Liver (tissue), 9 donors: ENCODE measurements around the gene DCUN1D3. TPM values are rescaled to one million over a fixed set of nuclear protein-coding genes. Genes with fewer than 3 reads are reported as not detected.

Experiments
- DNase-seq: peaks from one replicate; pipeline ENCODE4 v3.0.0-alpha.2; 2017; ENCODE audit warnings: low spot score
- H3K27ac ChIP-seq, 2 donors: one replicate each; pipeline ENCODE4 v1.7.0; 2013; ENCODE audit warnings: inconsistent platforms in 2 of 2, low read length in 2 of 2, control low read depth in 1 of 2, low read depth in 1 of 2, mild to moderate bottlenecking in 1 of 2
- H3K27me3 ChIP-seq, 4 donors: one replicate each; pipeline versions ENCODE4 v1.6.1 to v1.7.0; 2013; ENCODE audit warnings: low read length in 3 of 4, inconsistent platforms in 1 of 4, mild to moderate bottlenecking in 1 of 4, moderate library complexity in 1 of 4; ENCODE audit not compliant: control insufficient read depth in 4 of 4, insufficient read depth in 4 of 4
- H3K36me3 ChIP-seq, 4 donors: one replicate each; pipeline versions ENCODE4 v1.6.1 to v1.7.0; 2013; ENCODE audit warnings: low read length in 3 of 4, mild to moderate bottlenecking in 3 of 4, low read depth in 1 of 4, moderate library complexity in 1 of 4; ENCODE audit not compliant: control insufficient read depth in 4 of 4, insufficient read depth in 3 of 4
- H3K4me1 ChIP-seq, 4 donors: one replicate each; pipeline versions ENCODE4 v1.6.1 to v1.7.0; 2013; ENCODE audit warnings: low read length in 3 of 4, mild to moderate bottlenecking in 3 of 4, moderate library complexity in 1 of 4; ENCODE audit not compliant: control insufficient read depth in 4 of 4, insufficient read depth in 4 of 4
- H3K4me3 ChIP-seq, 3 donors: one replicate each; pipeline versions ENCODE4 v1.6.1 to v1.7.0; 2013; ENCODE audit warnings: low read length in 3 of 3, control low read depth in 1 of 3, low read depth in 1 of 3, mild to moderate bottlenecking in 1 of 3
- H3K9ac ChIP-seq, 2 donors: one replicate each; pipeline ENCODE4 v1.7.0; 2013; ENCODE audit warnings: low read length in 2 of 2, mild to moderate bottlenecking in 2 of 2, moderate library complexity in 2 of 2, control low read depth in 1 of 2, low read depth in 1 of 2
- H3K9me3 ChIP-seq, 4 donors: one replicate each; pipeline versions ENCODE4 v1.6.1 to v1.7.0; 2013; ENCODE audit warnings: low read length in 3 of 4; ENCODE audit not compliant: control insufficient read depth in 4 of 4
- FOXA1 ChIP-seq: IDR thresholded peaks from 2 replicates; pipeline ENCODE4 v1.6.1; 2016; ENCODE audit warnings: antibody characterized with exemption
- FOXA2 ChIP-seq: IDR thresholded peaks from 2 replicates; pipeline ENCODE4 v1.6.1; 2016; ENCODE audit warnings: antibody characterized with exemption
- GABPA ChIP-seq, 2 donors: IDR thresholded peaks in 1 of 2; conservative IDR thresholded peaks in 1 of 2; 2 replicates each; pipeline ENCODE4 v1.6.1; 2016; ENCODE audit warnings: antibody characterized with exemption in 2 of 2, mild to moderate bottlenecking in 1 of 2, moderate library complexity in 1 of 2
- HNF4A ChIP-seq, 2 donors: conservative IDR thresholded peaks; 2 replicates each; pipeline ENCODE4 v1.6.1; 2016; ENCODE audit warnings: antibody characterized with exemption in 2 of 2, mild to moderate bottlenecking in 2 of 2
- HNF4G ChIP-seq: IDR thresholded peaks from 2 replicates; pipeline ENCODE4 v1.6.1; 2016; ENCODE audit warnings: antibody characterized with exemption
- JUND ChIP-seq, 2 donors: IDR thresholded peaks; 2 replicates each; pipeline ENCODE4 v1.6.1; 2016; ENCODE audit warnings: antibody characterized with exemption in 2 of 2
- MAX ChIP-seq: IDR thresholded peaks from 2 replicates; pipeline ENCODE4 v1.6.1; 2016; ENCODE audit warnings: antibody characterized with exemption
- NR2F2 ChIP-seq: IDR thresholded peaks from 2 replicates; pipeline ENCODE4 v1.6.1; 2016; ENCODE audit warnings: antibody characterized with exemption
- RAD21 ChIP-seq, 2 donors: IDR thresholded peaks; 2 replicates each; pipeline ENCODE4 v1.6.1; 2016; ENCODE audit warnings: antibody characterized with exemption in 2 of 2, mild to moderate bottlenecking in 2 of 2
- REST ChIP-seq: IDR thresholded peaks from 2 replicates; pipeline ENCODE4 v1.6.1; 2016; ENCODE audit warnings: antibody characterized with exemption, mild to moderate bottlenecking
- RXRA ChIP-seq, 2 donors: IDR thresholded peaks; 2 replicates each; pipeline ENCODE4 v1.6.1; 2017 to 2018; ENCODE audit warnings: antibody characterized with exemption in 2 of 2, mild to moderate bottlenecking in 1 of 2
- SP1 ChIP-seq: IDR thresholded peaks from 2 replicates; pipeline ENCODE4 v1.6.1; 2018; ENCODE audit warnings: antibody characterized with exemption, mild to moderate bottlenecking
- TAF1 ChIP-seq: conservative IDR thresholded peaks from 2 replicates; pipeline ENCODE4 v1.6.1; 2016; ENCODE audit warnings: antibody characterized with exemption, mild to moderate bottlenecking
- ZBTB33 ChIP-seq: IDR thresholded peaks from 2 replicates; pipeline ENCODE4 v1.6.1; 2016; ENCODE audit warnings: antibody characterized with exemption
- WGBS: extraction: QIAGEN DNeasy Blood & Tissue Kit; methylation state at CpG from one replicate; pipeline ENCODE4 v1.1.7; 2013; 5-methylcytosine and 5-hydroxymethylcytosine counted together
- polyA plus RNA-seq, 2 donors: library from polyadenylated mRNA; stranded (reverse) in 1 of 2; unstranded in 1 of 2; fragments of 200-250 nt in 1 of 2; fragments of >200 nt in 1 of 2; fragmentation: Nextera tagmentation in 1 of 2; extraction: Ambion mirVana in 1 of 2; gene quantifications; one replicate each; pipeline versions ENCODE4 v1.2.1 to v1.2.3, GENCODE V29; 2013 to 2015
- total RNA-seq, 2 donors: library from RNA; depleted of rRNA; stranded (reverse); fragments of >200 nt; gene quantifications; one replicate each; pipeline ENCODE4 v1.2.3, GENCODE V29; 2014
- donor health status: healthy.
- donor health status: healthy.
- donor health status: healthy.
- donor health status: healthy.
- donor health status: healthy.

DCUN1D3 gene
- total and polyA plus RNA-seq, 4 donors, result 2.7 to 16.8 (median 4.8) TPM

- no peak for DNase-seq
- Histone ChIP-seq H3K4me3 (no peak overlapping the region), H3K27me3 (no peaks in the 10 kb centered on the region), H3K36me3 (peaks cover 0 to 5% (median 0%) of the 10 kb centered on the region in 4 donors), H3K27ac (peak overlapping the region in 1 of 2 donors; percentile 6), H3K9me3 (no peaks in the 10 kb centered on the region), H3K4me1 (peaks cover 3 to 25% (median 10%) of the 10 kb centered on the region in 4 donors), H3K9ac (no peak overlapping the region)
- TF ChIP-seq HNF4G, result no peak
- no peak for TF ChIP-seq MAX
- no peak for TF ChIP-seq TAF1
- no peak for TF ChIP-seq FOXA1
- 82% methylated on average over 3 of the region's 3 CpGs for WGBS
Observed at GRCh38 chr16:20905576-20905975, 5.4 kb upstream of the DCUN1D3 start.

- peaks cover 3 to 25% (median 12%) of the 10 kb centered on the region in 4 donors for H3K4me1 ChIP-seq
- no peaks in the 10 kb centered on the region for H3K27me3 ChIP-seq
Observed at GRCh38 chr16:20904507-20905081, 4.4 kb upstream of the DCUN1D3 start.

DNA sequence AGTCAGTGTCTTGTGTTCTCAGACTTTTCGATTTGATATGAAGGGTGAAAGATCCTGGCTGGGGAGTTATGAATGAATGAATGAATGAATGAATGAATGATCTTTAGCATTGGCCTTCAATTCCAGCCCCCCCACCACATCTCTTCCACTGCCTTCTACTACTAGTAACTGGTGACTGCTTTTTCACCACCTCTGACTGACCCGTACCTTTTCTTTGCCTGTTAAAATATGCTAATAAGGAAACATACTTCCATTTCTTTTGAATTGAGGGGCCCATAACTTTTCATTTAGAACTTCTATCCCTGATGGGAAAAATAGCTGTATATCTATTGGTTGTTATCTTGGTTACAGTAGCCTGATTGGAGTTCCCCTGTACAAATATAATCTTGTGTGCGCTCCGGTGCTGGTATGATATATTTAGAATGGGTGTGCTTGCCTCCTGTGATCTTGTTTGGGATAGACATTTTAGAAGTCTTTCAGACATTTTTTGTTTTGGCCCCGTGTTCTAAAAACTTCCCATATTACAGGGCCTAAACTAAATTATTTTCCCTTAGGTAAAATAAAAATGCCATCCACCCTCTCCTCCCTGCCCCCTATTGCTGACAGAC lies 3.8 kb upstream of the DCUN1D3 start:
- no peak for TF ChIP-seq HNF4A (conservative IDR thresholded peaks at IDR 0.05)
- TF ChIP-seq REST, result no peak
- TF ChIP-seq SP1, result no peak
- no peak for TF ChIP-seq NR2F2
- TF ChIP-seq RXRA (IDR thresholded peaks at IDR 0.05), result no peak
- TF ChIP-seq RAD21 (IDR thresholded peaks at IDR 0.05), result no peak
- TF ChIP-seq JUND (IDR thresholded peaks at IDR 0.05), result no peak
- TF ChIP-seq MAX, result no peak
- TF ChIP-seq HNF4G, result no peak
- no peak for TF ChIP-seq ZBTB33
- no peak for TF ChIP-seq TAF1
- no peak for TF ChIP-seq GABPA (IDR thresholded peaks at IDR 0.05 in 1 of 2, conservative IDR thresholded peaks at IDR 0.05 in 1 of 2)
- H3K4me1 ChIP-seq, result peaks cover 5 to 25% (median 13%) of the 10 kb centered on the region in 4 donors

More at GRCh38 chr16:20904507-20905081, 4.4 kb upstream of the DCUN1D3 start:
- Histone ChIP-seq H3K9me3 (no peaks in the 10 kb centered on the region), H3K9ac (no peak overlapping the region), H3K4me3 (no peak overlapping the region), H3K27ac (peak overlapping the region; percentile 48 to 62), H3K36me3 (peaks cover 0 to 5% (median 0%) of the 10 kb centered on the region in 4 donors)
- no peak for DNase-seq
- 61% methylated on average over 3 of the region's 3 CpGs for WGBS
- peak in 1 of 2 donors; percentile 25 for TF ChIP-seq JUND (IDR thresholded peaks at IDR 0.05)
- TF ChIP-seq ZBTB33, result no peak
- peak; percentile 20 for TF ChIP-seq FOXA2
- peak in 1 of 2 donors; percentile 13 for TF ChIP-seq GABPA (IDR thresholded peaks at IDR 0.05 in 1 of 2, conservative IDR thresholded peaks at IDR 0.05 in 1 of 2)
- peak in 1 of 2 donors; percentile 7 for TF ChIP-seq RXRA (IDR thresholded peaks at IDR 0.05)
- TF ChIP-seq MAX, result peak; percentile 62

More for the DNA sequence above, 3.8 kb upstream of the DCUN1D3 start:
- H3K27me3 ChIP-seq, result no peaks in the 10 kb centered on the region
- no peak overlapping the region for H3K9ac ChIP-seq
- H3K36me3 ChIP-seq, result peaks cover 0 to 5% (median 0%) of the 10 kb centered on the region in 4 donors
- H3K9me3 ChIP-seq, result no peaks in the 10 kb centered on the region
- peak overlapping the region; percentile 48 to 62 for H3K27ac ChIP-seq
- DNase-seq, result no peak
- 56% methylated on average over 5 of the region's 5 CpGs for WGBS
- no peak overlapping the region for H3K4me3 ChIP-seq
